Measurements from ENCODE around the gene BFSP2. TPM values are rescaled to one million over a fixed set of nuclear protein-coding genes. Genes with fewer than 3 reads are reported as not detected.

BFSP2 gene
- total and polyA plus RNA-seq, 2 of the 13 experiments (the other 11 are each of a cell fraction or from before 2014, with no cell fraction given), result not detected

GRCh38 chr3:133469140-133469731, 69.4 kb downstream of the BFSP2 start (continued):
- peak; percentile 56; the same call in 1 of the 2 replicates for TF ChIP-seq ZNF574 (CRISPR knock-in tag; IDR thresholded peaks at IDR 0.05)
- peak; percentile 62; the same call in 1 of the 2 replicates for TF ChIP-seq ZNF644 (CRISPR knock-in tag; IDR thresholded peaks at IDR 0.05; ENCODE audit: low read depth)
- TF ChIP-seq IKZF5 (CRISPR knock-in tag; IDR thresholded peaks at IDR 0.05), result peak; percentile 60; the same call in 1 of the 2 replicates
- 0 out of 2 replicates have a peak, but pooled peaks have one; percentile 62 for TF ChIP-seq FOXO1 (CRISPR knock-in tag; IDR thresholded peaks at IDR 0.05)
- no peak for TF ChIP-seq GABPA (IDR thresholded peaks at IDR 0.05; ENCODE audit: low read depth, low read length)
- peak; percentile 38; the same call in 1 of the 2 replicates for TF ChIP-seq GABPA (CRISPR knock-in tag; IDR thresholded peaks at IDR 0.05; ENCODE audit: low read depth)
- TF ChIP-seq THAP9 (CRISPR knock-in tag; IDR thresholded peaks at IDR 0.05; ENCODE audit: borderline replicate concordance), result no peak
- TF ChIP-seq HNF4A (CRISPR knock-in tag; IDR thresholded peaks at IDR 0.05), result peak; percentile 84
- 0 out of 2 replicates have a peak, but pooled peaks have one; percentile 82 for TF ChIP-seq ZNF567 (CRISPR knock-in tag; IDR thresholded peaks at IDR 0.05; ENCODE audit: borderline replicate concordance)
- TF ChIP-seq PHF21A (CRISPR knock-in tag; IDR thresholded peaks at IDR 0.05), result peak; percentile 81
- no peak for TF ChIP-seq ZNF652 (CRISPR knock-in tag; IDR thresholded peaks at IDR 0.05; ENCODE audit: borderline replicate concordance, low read depth)
- no peak for TF ChIP-seq PHF5A (CRISPR knock-in tag; IDR thresholded peaks at IDR 0.05; ENCODE audit: low read depth, unreplicated experiment)
- peak; percentile 55; the same call in 1 of the 2 replicates for TF ChIP-seq ZNF761 (CRISPR knock-in tag; conservative IDR thresholded peaks at IDR 0.05)
- TF ChIP-seq POGZ (CRISPR knock-in tag; IDR thresholded peaks at IDR 0.05), result peak; percentile 86
- TF ChIP-seq NCOA1 (CRISPR knock-in tag; IDR thresholded peaks at IDR 0.05), result peak; percentile 86
- peak; percentile 46; the same call in 1 of the 2 replicates for TF ChIP-seq ZNF121 (CRISPR knock-in tag; IDR thresholded peaks at IDR 0.05)
- no peak for TF ChIP-seq FUBP1 (CRISPR knock-in tag; IDR thresholded peaks at IDR 0.05; ENCODE audit: borderline replicate concordance)
- no peak for TF ChIP-seq DDIT3 (CRISPR knock-in tag; IDR thresholded peaks at IDR 0.05)
- no peak for TF ChIP-seq ZBTB21 (CRISPR knock-in tag; IDR thresholded peaks at IDR 0.05)
- peak; percentile 62 for TF ChIP-seq ZNF501 (CRISPR knock-in tag; IDR thresholded peaks at IDR 0.05)
- no peak for TF ChIP-seq ZNF720 (CRISPR knock-in tag; IDR thresholded peaks at IDR 0.05)
- TF ChIP-seq ZNF343 (CRISPR knock-in tag; IDR thresholded peaks at IDR 0.05), result 0 out of 2 replicates have a peak, but pooled peaks have one; percentile 50
